Heart right ventricle (tissue), 16 donors: Measurements from ENCODE around the gene MAP3K13. TPM values are rescaled to one million over a fixed set of nuclear protein-coding genes. Genes with fewer than 3 reads are reported as not detected.

Source experiments
- ATAC-seq, 8 donors: fragments of 200-7000 bp; cut with Tn5 transposase; one replicate each; pipeline ENCODE4 v1.9.1; 2020; ENCODE audit warnings: mild to moderate bottlenecking in 8 of 8, moderate library complexity in 8 of 8, moderate number of reproducible peaks in 1 of 8
- DNase-seq, 2 donors: peaks; one replicate each; pipeline ENCODE4 v3.0.0-alpha.2; 2020
- H3K27ac ChIP-seq, 10 donors: fragments of 200-600 bp; sonication (generic) in 2 of 10; one replicate each; pipeline versions ENCODE4 v1.5.0 to v1.8.0; 2020 to 2022; ENCODE audit warnings: mild to moderate bottlenecking in 3 of 10
- H3K27me3 ChIP-seq, 7 donors: fragments of 200-600 bp; one replicate each; pipeline ENCODE4 v1.8.0; 2021 to 2022; ENCODE audit warnings: mild to moderate bottlenecking in 2 of 7
- H3K36me3 ChIP-seq, 9 donors: fragments of 200-600 bp; sonication (generic) in 1 of 9; one replicate each; pipeline versions ENCODE4 v1.5.0 to v1.8.0; 2020 to 2022; ENCODE audit warnings: mild to moderate bottlenecking in 2 of 9
- H3K4me1 ChIP-seq, 9 donors: fragments of 200-600 bp; sonication (generic) in 1 of 9; one replicate each; pipeline versions ENCODE4 v1.5.0 to v1.8.0; 2020 to 2022; ENCODE audit warnings: mild to moderate bottlenecking in 4 of 9
- H3K4me3 ChIP-seq, 10 donors: fragments of 200-600 bp; sonication (generic) in 2 of 10; one replicate each; pipeline versions ENCODE4 v1.5.0 to v1.8.0; 2020 to 2022; ENCODE audit warnings: mild to moderate bottlenecking in 7 of 10, moderate library complexity in 2 of 10
- H3K9me3 ChIP-seq, 11 donors: fragments of 200-600 bp in 10 of 11; sonication (generic) in 2 of 11; one replicate each; pipeline versions ENCODE4 v1.5.0 to v1.8.0; 2013 to 2022; ENCODE audit warnings: mild to moderate bottlenecking in 2 of 11, control low read depth in 1 of 11, moderate library complexity in 1 of 11
- WGBS, 2 donors: extraction: QIAGEN DNeasy Blood & Tissue Kit; methylation state at CpG; one replicate each; pipeline ENCODE4 v1.1.7; 2013; ENCODE audit warnings: inconsistent platforms in 1 of 2; 5-methylcytosine and 5-hydroxymethylcytosine counted together
- intact Hi-C, 10 donors: fragments of 100-400 bp; cut with DNase I; formaldehyde crosslinking; loops; one replicate each; pipeline versions ENCODE4 v1.11.1 to v1.14.2; 2022
- polyA plus RNA-seq, 2 donors: library from polyadenylated mRNA; stranded (reverse); fragments of 200-250 nt; gene quantifications; one replicate each; pipeline ENCODE4 v1.2.3, GENCODE V29; 2013
- total RNA-seq, 10 donors: library from RNA; stranded (reverse); fragmentation: NEBNext Ultra II Directional in 3 of 10; extraction: Animal tissue kit (Norgen Biotek cat#: 25700) in 3 of 10; gene quantifications; one replicate each; pipeline versions ENCODE4 v1.2.1 to v1.2.4, GENCODE V29; 2021 to 2023
- TF ChIP-seq, protein P1 (sequence below), 9 donors: fragments of 200-600 bp; sonication (generic) in 2 of 9; IDR thresholded peaks; one replicate each; pipeline versions ENCODE4 v1.5.0 to v1.8.0; 2021 to 2022; ENCODE audit warnings: antibody characterized with exemption in 9 of 9, mild to moderate bottlenecking in 5 of 9, moderate library complexity in 1 of 9
- donor health status: Arrhythmogenic right ventricular cardiomyopathy.
- donor health status: ischemic (EF 13 %, LVEDD 7.1; RV severe dilation, severe dysfunction).
- donor health status: healthy with polysubstance abuse.
- donor health status: DM: no; HTN: yes; CAD: no.
- donor health status: DM: no; HTN: no; CAD: no.
- donor health status: ischemic (EF 25% LVEDD 6.9; RV normal size, moderate dysfunction).
- donor health status: ischemic (EF 25% LVEDD 5.7; RV mildly dilated, moderate dysfunction).
- donor health status: healthy.
- donor health status: DM: yes; HTN: yes; CAD: no.
- donor health status: Ischemic cardiomyopathy.
- donor health status: ischemic (EF 35%, LVEDD 5.7; RV mildly dilated, moderate dysfunction).
- donor health status: nonischemic (EF 11% LVEDD 7.7; RV severe dilation, severe dysfunction).
- donor health status: DM: yes; HTN: yes; CAD: no.
- donor health status: PGD.
- donor health status: ischemic (EF 29% LVEDD 5.4; RV normal size, mild dysfunction).
- donor health status: nonischemic (EF 23%, LVEDD 6.1; RV moderate dilation, normal function).

MAP3K13 gene
- total and polyA plus RNA-seq, 12 donors = 7.1 to 14.9 (median 10.5) TPM

GRCh38 chr3:185330238-185330637, 32.7 kb upstream of the MAP3K13 start:
- H3K27me3 ChIP-seq = no peaks in the 10 kb centered on the region
- no peak for DNase-seq
- WGBS, 2 donors = 72 to 87% methylated on average over 6 of the region's 6 CpGs
- TF ChIP-seq, protein P1, sequence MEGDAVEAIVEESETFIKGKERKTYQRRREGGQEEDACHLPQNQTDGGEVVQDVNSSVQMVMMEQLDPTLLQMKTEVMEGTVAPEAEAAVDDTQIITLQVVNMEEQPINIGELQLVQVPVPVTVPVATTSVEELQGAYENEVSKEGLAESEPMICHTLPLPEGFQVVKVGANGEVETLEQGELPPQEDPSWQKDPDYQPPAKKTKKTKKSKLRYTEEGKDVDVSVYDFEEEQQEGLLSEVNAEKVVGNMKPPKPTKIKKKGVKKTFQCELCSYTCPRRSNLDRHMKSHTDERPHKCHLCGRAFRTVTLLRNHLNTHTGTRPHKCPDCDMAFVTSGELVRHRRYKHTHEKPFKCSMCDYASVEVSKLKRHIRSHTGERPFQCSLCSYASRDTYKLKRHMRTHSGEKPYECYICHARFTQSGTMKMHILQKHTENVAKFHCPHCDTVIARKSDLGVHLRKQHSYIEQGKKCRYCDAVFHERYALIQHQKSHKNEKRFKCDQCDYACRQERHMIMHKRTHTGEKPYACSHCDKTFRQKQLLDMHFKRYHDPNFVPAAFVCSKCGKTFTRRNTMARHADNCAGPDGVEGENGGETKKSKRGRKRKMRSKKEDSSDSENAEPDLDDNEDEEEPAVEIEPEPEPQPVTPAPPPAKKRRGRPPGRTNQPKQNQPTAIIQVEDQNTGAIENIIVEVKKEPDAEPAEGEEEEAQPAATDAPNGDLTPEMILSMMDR (IDR thresholded peaks at IDR 0.05) = no peak
- intact Hi-C loops = no loop called here
- H3K36me3 ChIP-seq = no peaks in the 10 kb centered on the region
- no peak overlapping the region for H3K4me3 ChIP-seq
- H3K27ac ChIP-seq = peak overlapping the region in 1 of 10 donors; percentile 84
- peak in 1 of 8 donors; percentile 29 for ATAC-seq
- no peaks in the 10 kb centered on the region for H3K9me3 ChIP-seq
- H3K4me1 ChIP-seq = peaks cover 0 to 27% (median 0%) of the 10 kb centered on the region in 9 donors

DNA sequence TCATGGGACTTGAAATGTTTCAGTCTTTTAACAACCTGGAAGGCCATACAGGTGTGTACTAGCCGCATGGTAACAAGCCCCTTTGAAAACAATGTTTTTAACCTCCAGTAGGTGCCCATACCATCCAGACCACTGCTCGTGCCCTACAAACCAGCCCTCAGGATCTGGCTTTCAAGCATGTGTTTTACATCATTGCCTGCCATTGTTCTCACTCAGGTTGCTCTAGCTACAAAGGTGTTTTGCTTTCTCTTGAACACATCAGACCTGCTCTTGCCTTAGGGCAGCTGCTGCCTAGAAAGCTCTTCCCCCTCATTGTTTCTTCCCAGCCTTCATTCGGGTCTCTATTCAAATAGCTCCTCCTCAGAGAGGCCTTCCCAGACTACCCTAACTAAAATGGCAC, 32.3 kb upstream of the MAP3K13 start:
- no peaks in the 10 kb centered on the region for H3K36me3 ChIP-seq
- no peaks in the 10 kb centered on the region for H3K27me3 ChIP-seq
- DNase-seq (no peak), ATAC-seq (no peak)
- H3K4me1 ChIP-seq = peaks cover 0 to 27% (median 0%) of the 10 kb centered on the region in 9 donors
- no peak overlapping the region for H3K4me3 ChIP-seq
- TF ChIP-seq, protein P1 (IDR thresholded peaks at IDR 0.05) = no peak
- peak overlapping the region in 1 of 10 donors; percentile 84 for H3K27ac ChIP-seq
- WGBS, 2 donors = 96 to 97% methylated on average over 3 of the region's 3 CpGs
- intact Hi-C loops = no loop called here
- no peaks in the 10 kb centered on the region for H3K9me3 ChIP-seq

- H3K36me3 ChIP-seq = no peaks in the 10 kb centered on the region
- DNase-seq (no peak), ATAC-seq (peak in 6 of 8 donors; percentile 29 to 71 (median 43))
- WGBS, 2 donors = 50 to 66% methylated on average over 3 of the region's 3 CpGs
- no peak overlapping the region for H3K4me3 ChIP-seq
- peaks cover 0 to 27% (median 0%) of the 10 kb centered on the region in 9 donors for H3K4me1 ChIP-seq
- H3K27me3 ChIP-seq = no peaks in the 10 kb centered on the region
- TF ChIP-seq, protein P1 (IDR thresholded peaks at IDR 0.05) = no peak
- intact Hi-C loops = no loop called here
- H3K27ac ChIP-seq = peak overlapping the region in 1 of 10 donors; percentile 84
- no peaks in the 10 kb centered on the region for H3K9me3 ChIP-seq
Measured at GRCh38 chr3:185332026-185332735, 30.8 kb upstream of the MAP3K13 start.

- intact Hi-C loops = no loop called here
- Histone ChIP-seq H3K27ac (no peak overlapping the region), H3K9me3 (no peaks in the 10 kb centered on the region), H3K4me3 (no peak overlapping the region), H3K4me1 (peaks cover 0 to 16% (median 0%) of the 10 kb centered on the region in 9 donors), H3K36me3 (no peaks in the 10 kb centered on the region), H3K27me3 (no peaks in the 10 kb centered on the region)
- TF ChIP-seq, protein P1 (IDR thresholded peaks at IDR 0.05) = no peak
- ATAC-seq = no peak
- DNase-seq = no peak
Measured at GRCh38 chr3:185335799-185336198, 27.1 kb upstream of the MAP3K13 start.
